Tibial nerve (tissue), 4 donors: ENCODE data around the gene PSME4. TPM values are rescaled to one million over a fixed set of nuclear protein-coding genes. Genes with fewer than 3 reads are reported as not detected.

Source experiments
- DNase-seq, 2 donors: peaks; one replicate each; pipeline ENCODE4 v3.0.0-alpha.2; 2019; ENCODE audit warnings: low spot score in 2 of 2
- H3K27ac ChIP-seq, 4 donors: fragments of 200-600 bp; sonication (generic) in 3 of 4; one replicate each; pipeline ENCODE4 v1.5.1; 2017 to 2019; ENCODE audit warnings: mild to moderate bottlenecking in 1 of 4
- H3K27me3 ChIP-seq, 2 donors: fragments of 200-600 bp; sonication (generic) in 1 of 2; one replicate each; pipeline versions ENCODE4 v1.5.1 to v1.6.0; 2017 to 2019
- H3K36me3 ChIP-seq, 3 donors: fragments of 200-600 bp; sonication (generic); one replicate each; pipeline ENCODE4 v1.5.1; 2018 to 2019
- H3K4me1 ChIP-seq, 4 donors: fragments of 200-600 bp; sonication (generic) in 3 of 4; one replicate each; pipeline ENCODE4 v1.5.1; 2017 to 2019
- H3K4me3 ChIP-seq, 4 donors: fragments of 200-600 bp; sonication (generic) in 3 of 4; one replicate each; pipeline ENCODE4 v1.5.1; 2017 to 2019; ENCODE audit warnings: mild to moderate bottlenecking in 1 of 4, moderate library complexity in 1 of 4
- H3K9me3 ChIP-seq, 4 donors: fragments of 200-600 bp; sonication (generic) in 3 of 4; one replicate each; pipeline ENCODE4 v1.5.1; 2017 to 2019
- EP300 ChIP-seq, 2 donors: sonication (generic); formaldehyde crosslinking; IDR thresholded peaks; one replicate each; pipeline ENCODE4 v1.6.1; 2017; ENCODE audit warnings: antibody characterized with exemption in 2 of 2, mild to moderate bottlenecking in 1 of 2
- POLR2A ChIP-seq, 2 donors: fragments of 450-650 bp; IDR thresholded peaks; one replicate each; pipeline ENCODE4 v1.6.1; 2017; ENCODE audit warnings: antibody characterized with exemption in 2 of 2, mild to moderate bottlenecking in 2 of 2, moderate library complexity in 2 of 2
- WGBS, 2 donors: methylation state at CpG; one replicate each; pipeline ENCODE4 v1.1.5; 2018; 5-methylcytosine and 5-hydroxymethylcytosine counted together
- total RNA-seq, 4 donors: library from RNA; depleted of rRNA; stranded (reverse); fragments of >200 nt; gene quantifications; one replicate each; pipeline ENCODE4 v1.1.0, GENCODE V29; 2016
- TF ChIP-seq, protein P1 (sequence below), 5 experiments: fragments of 200-600 bp in 3 of 5; fragments of 450-650 bp in 2 of 5; sonication (generic) in 3 of 5; IDR thresholded peaks; one replicate each; pipeline ENCODE4 v1.5.1; 2016 to 2019; ENCODE audit warnings: antibody characterized with exemption in 5 of 5, mild to moderate bottlenecking in 3 of 5, moderate library complexity in 2 of 5

The PSME4 gene
- total RNA-seq, 4 donors from 2014 or later, result 32.4 to 50.6 (median 38.5) TPM

DNA sequence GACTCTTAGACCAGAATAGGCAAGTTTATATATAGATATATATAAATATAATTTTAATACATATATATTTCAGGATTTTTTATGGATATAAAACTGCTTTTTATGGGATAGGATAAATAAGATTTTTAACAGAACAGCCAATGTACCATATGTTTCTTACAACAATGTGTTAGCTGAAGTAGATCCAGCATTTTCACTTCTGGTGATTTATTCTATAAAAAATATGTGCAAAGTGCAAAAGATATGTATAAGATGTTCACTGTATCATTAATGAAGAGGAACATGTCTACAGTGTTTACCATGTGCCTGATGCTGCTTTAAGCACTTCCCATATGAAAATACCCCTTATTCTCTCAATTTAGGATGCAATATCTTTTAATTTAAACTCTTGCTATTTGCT, 88.8 kb downstream of the PSME4 start:
- Histone ChIP-seq H3K9me3 (no peaks in the 10 kb centered on the region), H3K4me3 (no peak overlapping the region), H3K36me3 (peaks cover 0 to 71% (median 16%) of the 10 kb centered on the region in 3 donors), H3K27me3 (no peaks in the 10 kb centered on the region), H3K4me1 (no peaks in the 10 kb centered on the region), H3K27ac (no peak overlapping the region)
- no peak for DNase-seq
- TF ChIP-seq POLR2A (IDR thresholded peaks at IDR 0.05) (no peak), EP300 (IDR thresholded peaks at IDR 0.05) (no peak)
- TF ChIP-seq, protein P1, sequence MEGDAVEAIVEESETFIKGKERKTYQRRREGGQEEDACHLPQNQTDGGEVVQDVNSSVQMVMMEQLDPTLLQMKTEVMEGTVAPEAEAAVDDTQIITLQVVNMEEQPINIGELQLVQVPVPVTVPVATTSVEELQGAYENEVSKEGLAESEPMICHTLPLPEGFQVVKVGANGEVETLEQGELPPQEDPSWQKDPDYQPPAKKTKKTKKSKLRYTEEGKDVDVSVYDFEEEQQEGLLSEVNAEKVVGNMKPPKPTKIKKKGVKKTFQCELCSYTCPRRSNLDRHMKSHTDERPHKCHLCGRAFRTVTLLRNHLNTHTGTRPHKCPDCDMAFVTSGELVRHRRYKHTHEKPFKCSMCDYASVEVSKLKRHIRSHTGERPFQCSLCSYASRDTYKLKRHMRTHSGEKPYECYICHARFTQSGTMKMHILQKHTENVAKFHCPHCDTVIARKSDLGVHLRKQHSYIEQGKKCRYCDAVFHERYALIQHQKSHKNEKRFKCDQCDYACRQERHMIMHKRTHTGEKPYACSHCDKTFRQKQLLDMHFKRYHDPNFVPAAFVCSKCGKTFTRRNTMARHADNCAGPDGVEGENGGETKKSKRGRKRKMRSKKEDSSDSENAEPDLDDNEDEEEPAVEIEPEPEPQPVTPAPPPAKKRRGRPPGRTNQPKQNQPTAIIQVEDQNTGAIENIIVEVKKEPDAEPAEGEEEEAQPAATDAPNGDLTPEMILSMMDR (IDR thresholded peaks at IDR 0.05), result no peak

DNA sequence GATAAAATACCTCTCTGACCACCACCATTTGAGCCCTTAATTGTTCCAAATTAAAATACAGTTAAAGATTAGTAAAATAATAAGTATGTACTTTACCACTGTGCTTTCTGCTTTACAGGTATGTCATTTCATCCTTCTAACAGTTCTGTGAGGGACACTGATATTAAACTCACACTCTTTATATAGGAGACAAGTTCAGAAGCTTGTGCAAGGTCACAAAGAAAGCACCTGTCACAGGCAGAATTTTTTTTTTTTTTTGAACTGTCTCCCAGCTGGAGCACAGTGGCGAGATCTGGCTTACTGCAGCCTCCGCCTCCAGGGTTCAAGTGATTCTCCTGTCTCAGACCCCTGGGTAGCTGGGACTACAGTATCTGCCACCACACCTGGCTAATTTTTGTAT, 89.4 kb downstream of the PSME4 start:
- peaks cover 0 to 65% (median 12%) of the 10 kb centered on the region in 3 donors for H3K36me3 ChIP-seq
- no peaks in the 10 kb centered on the region for H3K4me1 ChIP-seq
- no peak overlapping the region for H3K4me3 ChIP-seq
- H3K27ac ChIP-seq, result no peak overlapping the region
- DNase-seq, result no peak
- TF ChIP-seq, protein P1 (IDR thresholded peaks at IDR 0.05), result no peak
- no peak for TF ChIP-seq EP300 (IDR thresholded peaks at IDR 0.05)
- TF ChIP-seq POLR2A (IDR thresholded peaks at IDR 0.05), result no peak
- no peaks in the 10 kb centered on the region for H3K27me3 ChIP-seq
- H3K9me3 ChIP-seq, result no peaks in the 10 kb centered on the region
- 98 to 100% methylated on average over 2 of the region's 2 CpGs for WGBS, 2 donors

DNA sequence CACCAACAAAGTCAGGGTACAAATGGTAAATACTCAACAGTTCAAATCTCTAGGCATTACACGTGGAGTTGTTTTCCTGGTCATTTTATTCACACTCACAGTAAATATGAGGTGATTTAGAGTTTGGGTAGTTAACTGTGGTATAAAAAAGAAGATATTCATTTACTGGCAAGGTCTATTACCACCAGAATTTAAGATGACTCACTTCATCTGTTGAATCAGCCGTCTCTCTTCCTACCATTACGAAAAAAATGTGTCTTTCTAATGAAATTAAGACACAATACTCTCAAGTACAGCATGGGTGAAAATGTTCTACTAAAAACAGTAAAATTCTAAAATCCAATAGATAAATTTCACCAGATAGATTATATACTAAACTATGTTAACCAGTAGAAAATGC, 90.0 kb downstream of the PSME4 start:
- Histone ChIP-seq H3K9me3 (no peaks in the 10 kb centered on the region), H3K27me3 (no peaks in the 10 kb centered on the region), H3K36me3 (peaks cover 0 to 59% (median 7%) of the 10 kb centered on the region in 3 donors), H3K4me3 (no peak overlapping the region), H3K4me1 (no peaks in the 10 kb centered on the region), H3K27ac (no peak overlapping the region)
- TF ChIP-seq, protein P1 (IDR thresholded peaks at IDR 0.05), result no peak
- no peak for DNase-seq
- WGBS, 2 donors, result 89 to 94% methylated on average over 3 of the region's 3 CpGs

DNA sequence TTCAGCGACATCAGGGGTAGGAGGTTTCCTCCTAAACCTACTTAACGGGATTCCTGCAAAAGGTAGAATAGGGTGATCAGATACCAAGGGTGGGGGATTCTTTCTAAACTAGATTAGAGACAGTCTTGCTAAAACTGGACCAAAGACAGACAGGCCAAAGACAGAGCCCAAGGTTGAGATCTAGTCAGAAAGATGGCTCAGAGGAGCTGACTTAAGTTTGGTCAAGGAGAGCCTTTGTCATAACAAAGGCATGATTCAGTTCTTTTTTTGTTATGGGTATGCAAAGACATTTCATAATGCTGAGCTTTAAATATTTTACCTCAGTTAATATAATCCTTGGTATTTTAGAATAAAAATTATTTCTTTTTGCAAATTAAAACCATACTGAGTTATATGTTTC, 93.2 kb downstream of the PSME4 start:
- no peak for DNase-seq
- WGBS, 2 donors, result 95 to 97% methylated on average over 2 of the region's 2 CpGs
- Histone ChIP-seq H3K4me1 (no peaks in the 10 kb centered on the region), H3K4me3 (no peak overlapping the region), H3K9me3 (no peaks in the 10 kb centered on the region), H3K27me3 (no peaks in the 10 kb centered on the region), H3K36me3 (peaks cover 0 to 47% (median 12%) of the 10 kb centered on the region in 3 donors), H3K27ac (no peak overlapping the region)
- no peak for TF ChIP-seq POLR2A (IDR thresholded peaks at IDR 0.05)
- TF ChIP-seq, protein P1 (IDR thresholded peaks at IDR 0.05), result no peak
- no peak for TF ChIP-seq EP300 (IDR thresholded peaks at IDR 0.05)

DNA sequence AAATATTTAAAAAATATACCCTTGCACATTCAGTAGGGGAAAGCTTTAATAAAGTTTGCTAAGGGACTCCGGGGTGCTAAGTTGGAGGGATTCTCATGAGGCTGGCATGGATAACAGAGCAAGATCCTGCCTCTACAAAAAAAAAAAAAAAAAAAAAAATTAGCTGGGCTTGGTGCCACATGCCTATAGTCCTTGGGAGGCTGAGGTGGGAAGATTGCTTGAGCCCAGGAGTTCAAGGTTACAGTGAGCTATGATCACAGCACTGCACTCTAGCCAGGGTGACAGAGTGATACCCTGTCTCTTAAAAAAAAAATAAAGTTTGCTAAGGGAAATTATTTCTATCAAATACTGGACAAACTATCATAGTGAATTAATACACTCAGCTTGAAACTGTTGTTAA, 93.7 kb downstream of the PSME4 start:
- 0 to 55% methylated on average over 1 of the region's 1 CpG for WGBS, 2 donors
- no peak overlapping the region for H3K27ac ChIP-seq
- DNase-seq, result no peak
- peaks cover 0 to 43% (median 7%) of the 10 kb centered on the region in 3 donors for H3K36me3 ChIP-seq
- H3K4me3 ChIP-seq, result no peak overlapping the region
- no peaks in the 10 kb centered on the region for H3K9me3 ChIP-seq
- no peaks in the 10 kb centered on the region for H3K27me3 ChIP-seq
- TF ChIP-seq, protein P1 (IDR thresholded peaks at IDR 0.05), result no peak
- TF ChIP-seq EP300 (IDR thresholded peaks at IDR 0.05) (no peak), POLR2A (IDR thresholded peaks at IDR 0.05) (no peak)
- H3K4me1 ChIP-seq, result no peaks in the 10 kb centered on the region
